Fibroblast of lung (primary cell): ENCODE results near the gene FTO. TPM values are rescaled to one million over a fixed set of nuclear protein-coding genes. Genes with fewer than 3 reads are reported as not detected.

ENCODE experiments used
- DNase-seq, 2 donors: peaks; one replicate each; pipeline versions ENCODE4 v3.0.0 to v3.0.0-alpha.2; 2010; ENCODE audit warnings: low read depth in 2 of 2
- H2AFZ ChIP-seq: 2 replicates; pipeline ENCODE4 v1.5.1; 2012; ENCODE audit warnings: low read length, control low read depth, inconsistent platforms
- H3K27ac ChIP-seq: 2 replicates; pipeline ENCODE4 v1.5.1; 2011; ENCODE audit warnings: low read length, control low read depth; ENCODE audit not compliant: insufficient read depth
- H3K27me3 ChIP-seq: 2 replicates; pipeline ENCODE4 v1.5.1; 2011; ENCODE audit warnings: mild to moderate bottlenecking, low read length; ENCODE audit not compliant: control insufficient read depth, insufficient read depth
- H3K36me3 ChIP-seq: 2 replicates; pipeline ENCODE4 v1.5.1; 2011; ENCODE audit warnings: low read length; ENCODE audit not compliant: control insufficient read depth, insufficient read depth
- H3K4me1 ChIP-seq: 2 replicates; pipeline ENCODE4 v1.5.1; 2011; ENCODE audit warnings: low read length; ENCODE audit not compliant: control insufficient read depth, insufficient read depth; ENCODE audit errors: extremely low read depth
- H3K4me2 ChIP-seq: 2 replicates; pipeline ENCODE4 v1.5.1; 2011; ENCODE audit warnings: low read length, control low read depth; ENCODE audit not compliant: insufficient read depth; ENCODE audit errors: extremely low read depth
- H3K4me3 ChIP-seq, 4 experiments: fragments of 200-600 bp in 1 of 4; sonication (generic) in 1 of 4; replicated peaks in 1 of 4; 2 replicates each; pipeline ENCODE4 v1.5.1; 2011 to 2016; ENCODE audit warnings: low read length in 4 of 4, low read depth in 3 of 4, mild to moderate bottlenecking in 3 of 4, control low read depth in 2 of 4, inconsistent platforms in 1 of 4, mixed read lengths in 1 of 4; ENCODE audit not compliant: insufficient read depth in 1 of 4; ENCODE audit errors: control extremely low read depth in 1 of 4
- H3K79me2 ChIP-seq: 2 replicates; pipeline ENCODE4 v1.5.1; 2012; ENCODE audit warnings: mild to moderate bottlenecking, low read length, inconsistent platforms; ENCODE audit not compliant: control insufficient read depth, insufficient read depth
- H3K9ac ChIP-seq: 2 replicates; pipeline ENCODE4 v1.5.1; 2011; ENCODE audit warnings: mild to moderate bottlenecking, low read length, control low read depth; ENCODE audit not compliant: insufficient read depth
- H3K9me3 ChIP-seq: 2 replicates; pipeline ENCODE4 v1.5.1; 2012; ENCODE audit warnings: low read depth, low read length; ENCODE audit not compliant: control insufficient read depth, insufficient read depth
- H4K20me1 ChIP-seq: 2 replicates; pipeline ENCODE4 v1.5.1; 2011; ENCODE audit warnings: low read length; ENCODE audit not compliant: control insufficient read depth, insufficient read depth; ENCODE audit errors: extremely low read depth
- EZH2 ChIP-seq: IDR thresholded peaks from 2 replicates; pipeline ENCODE4 v1.5.1; 2012; ENCODE audit warnings: low read length, control low read depth, mild to moderate bottlenecking; ENCODE audit errors: missing control alignments
- polyA plus RNA-seq, 2 donors: library from polyadenylated mRNA; depleted of rRNA in 1 of 2; stranded (reverse) in 1 of 2; unstranded in 1 of 2; fragments of >200 nt; gene quantifications; 2 replicates each; pipeline ENCODE4 v1.2.1, GENCODE V29; 2011 to 2012; ENCODE audit warnings: missing spikeins in 1 of 2
- total RNA-seq: library from RNA; depleted of rRNA; stranded (reverse); fragments of >200 nt; gene quantifications from 2 replicates; pipeline ENCODE4 v1.2.1, GENCODE V29; 2014
- TF ChIP-seq, protein P1 (sequence below), 2 donors: IDR thresholded peaks in 1 of 2; conservative IDR thresholded peaks in 1 of 2; 1 replicate in 1 of 2; 2 replicates in 1 of 2; pipeline ENCODE4 v1.5.1; 2011 to 2012; ENCODE audit warnings: low read length in 2 of 2, control low read depth in 1 of 2, inconsistent platforms in 1 of 2, low read depth in 1 of 2, mild to moderate bottlenecking in 1 of 2

The FTO gene
- total and polyA plus RNA-seq, 2 donors (not counting 1 experiment from before 2014, with no cell fraction given): 61.1 to 97.6 TPM

DNA sequence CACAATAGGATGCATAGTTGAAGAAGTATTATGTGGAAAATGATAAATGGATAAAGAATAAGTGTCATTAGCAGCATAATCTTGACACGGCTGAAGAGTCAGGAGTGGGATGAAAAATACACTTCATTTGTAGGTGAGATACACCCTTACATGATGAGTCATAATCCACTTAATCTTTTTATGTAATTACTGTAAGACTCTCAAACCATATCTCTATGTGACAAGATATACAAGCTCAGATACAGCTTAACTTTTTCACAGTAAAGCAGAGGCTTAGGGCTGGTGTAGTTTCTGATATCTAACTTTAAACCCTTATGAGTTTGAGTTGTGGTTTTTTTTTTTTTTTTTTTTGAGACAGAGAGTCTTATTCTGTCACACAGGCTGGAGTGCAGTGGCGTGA, 101.2 kb downstream of the FTO start:
- Histone ChIP-seq H3K79me2 (peaks cover 2% of the 10 kb centered on the region), H3K27me3 (no peaks in the 10 kb centered on the region), H3K36me3 (no peaks in the 10 kb centered on the region), H3K27ac (no peak overlapping the region), H3K9ac (no peak overlapping the region), H2AFZ (no peak overlapping the region), H3K4me3 (no peak overlapping the region), H4K20me1 (no peaks in the 10 kb centered on the region), H3K4me2 (no peak overlapping the region), H3K4me1 (no peaks in the 10 kb centered on the region), H3K9me3 (no peaks in the 10 kb centered on the region)
- peak in 1 of 2 donors; percentile 33 for DNase-seq
- TF ChIP-seq, protein P1, sequence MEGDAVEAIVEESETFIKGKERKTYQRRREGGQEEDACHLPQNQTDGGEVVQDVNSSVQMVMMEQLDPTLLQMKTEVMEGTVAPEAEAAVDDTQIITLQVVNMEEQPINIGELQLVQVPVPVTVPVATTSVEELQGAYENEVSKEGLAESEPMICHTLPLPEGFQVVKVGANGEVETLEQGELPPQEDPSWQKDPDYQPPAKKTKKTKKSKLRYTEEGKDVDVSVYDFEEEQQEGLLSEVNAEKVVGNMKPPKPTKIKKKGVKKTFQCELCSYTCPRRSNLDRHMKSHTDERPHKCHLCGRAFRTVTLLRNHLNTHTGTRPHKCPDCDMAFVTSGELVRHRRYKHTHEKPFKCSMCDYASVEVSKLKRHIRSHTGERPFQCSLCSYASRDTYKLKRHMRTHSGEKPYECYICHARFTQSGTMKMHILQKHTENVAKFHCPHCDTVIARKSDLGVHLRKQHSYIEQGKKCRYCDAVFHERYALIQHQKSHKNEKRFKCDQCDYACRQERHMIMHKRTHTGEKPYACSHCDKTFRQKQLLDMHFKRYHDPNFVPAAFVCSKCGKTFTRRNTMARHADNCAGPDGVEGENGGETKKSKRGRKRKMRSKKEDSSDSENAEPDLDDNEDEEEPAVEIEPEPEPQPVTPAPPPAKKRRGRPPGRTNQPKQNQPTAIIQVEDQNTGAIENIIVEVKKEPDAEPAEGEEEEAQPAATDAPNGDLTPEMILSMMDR (conservative IDR thresholded peaks at IDR 0.05 in 1 of 2, IDR thresholded peaks at IDR 0.05 in 1 of 2; ENCODE audit: low read depth in 1 of 2, low read length in 2 of 2): no peak
- no peak for TF ChIP-seq EZH2

DNA sequence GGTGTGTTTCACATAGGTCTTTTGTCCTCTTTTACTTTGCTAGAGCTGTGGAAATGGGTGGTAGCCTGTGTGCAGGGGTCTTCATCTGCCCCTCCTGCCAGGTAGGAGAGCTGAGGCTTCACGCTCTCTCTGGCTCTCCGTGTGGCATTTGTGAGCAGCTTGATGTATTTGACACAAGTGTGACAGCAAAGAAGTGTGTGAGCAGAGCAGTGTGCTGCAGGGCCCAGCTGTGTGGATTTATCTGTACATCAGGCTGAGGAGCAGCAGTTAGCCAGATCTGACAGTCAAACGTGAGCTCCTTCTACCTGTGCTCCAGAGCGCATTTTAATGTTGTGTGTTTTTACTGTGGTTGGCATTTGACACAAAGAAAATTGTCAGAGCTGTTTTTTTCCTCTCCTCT, 101.8 kb downstream of the FTO start:
- H3K79me2 ChIP-seq: peaks cover 2% of the 10 kb centered on the region
- H3K9ac ChIP-seq: no peak overlapping the region
- H3K4me3 ChIP-seq: no peak overlapping the region
- H3K27me3 ChIP-seq: no peaks in the 10 kb centered on the region
- no peaks in the 10 kb centered on the region for H3K4me1 ChIP-seq
- no peak for TF ChIP-seq EZH2
- TF ChIP-seq, protein P1 (conservative IDR thresholded peaks at IDR 0.05 in 1 of 2, IDR thresholded peaks at IDR 0.05 in 1 of 2; ENCODE audit: low read depth in 1 of 2, low read length in 2 of 2): no peak
- no peak overlapping the region for H2AFZ ChIP-seq
- no peak overlapping the region for H3K27ac ChIP-seq
- H3K9me3 ChIP-seq: no peaks in the 10 kb centered on the region
- DNase-seq: no peak
- H3K36me3 ChIP-seq: no peaks in the 10 kb centered on the region
- no peaks in the 10 kb centered on the region for H4K20me1 ChIP-seq
- H3K4me2 ChIP-seq: no peak overlapping the region

DNA sequence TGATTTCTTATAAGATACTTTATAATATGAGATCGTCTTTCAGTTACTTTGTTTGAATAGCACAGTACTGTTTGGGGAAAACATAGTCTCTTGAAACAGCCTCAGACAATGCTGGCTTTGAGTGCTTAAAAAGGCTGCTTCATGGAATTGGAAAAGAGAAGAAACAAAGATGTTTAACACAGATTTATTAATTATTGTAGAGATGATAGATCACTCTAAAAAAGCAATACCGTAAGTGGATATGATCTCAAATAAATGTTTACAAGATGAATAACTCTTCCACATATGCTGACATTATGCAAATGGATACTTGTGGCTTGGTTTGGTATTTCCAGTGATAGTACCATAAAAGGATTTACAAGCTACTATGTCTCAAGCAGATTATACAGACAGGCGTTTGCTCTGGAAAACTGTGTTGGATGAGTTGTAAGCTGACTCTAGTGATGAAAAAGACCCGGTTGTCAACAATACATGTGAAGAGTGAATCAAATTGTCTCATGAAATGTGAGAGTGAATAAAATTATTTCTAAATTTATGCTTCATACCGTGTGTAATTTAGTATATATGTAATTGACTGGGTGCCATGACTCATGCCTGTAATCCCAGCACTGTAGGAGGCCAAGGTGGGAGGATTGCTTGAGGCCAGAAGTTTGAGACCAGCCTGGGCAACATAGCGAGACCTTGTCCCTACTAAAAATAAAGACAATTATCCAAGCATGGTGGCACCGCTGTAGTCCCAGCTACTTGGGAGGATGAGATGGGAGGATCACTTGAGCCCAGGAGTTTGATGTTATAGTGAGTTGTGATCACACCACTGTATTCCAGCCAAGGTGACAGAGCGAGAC, 105.4 kb downstream of the FTO start:
- no peaks in the 10 kb centered on the region for H4K20me1 ChIP-seq
- H3K9me3 ChIP-seq: no peaks in the 10 kb centered on the region
- TF ChIP-seq EZH2: no peak
- TF ChIP-seq, protein P1 (conservative IDR thresholded peaks at IDR 0.05 in 1 of 2, IDR thresholded peaks at IDR 0.05 in 1 of 2; ENCODE audit: low read depth in 1 of 2, low read length in 2 of 2): no peak
- H3K27me3 ChIP-seq: no peaks in the 10 kb centered on the region
- no peak overlapping the region for H3K4me2 ChIP-seq
- H3K9ac ChIP-seq: no peak overlapping the region
- no peak overlapping the region for H3K4me3 ChIP-seq
- H2AFZ ChIP-seq: no peak overlapping the region
- no peak overlapping the region for H3K27ac ChIP-seq
- no peaks in the 10 kb centered on the region for H3K4me1 ChIP-seq
- peak; percentile 88 to 95 for DNase-seq
- no peaks in the 10 kb centered on the region for H3K36me3 ChIP-seq
- H3K79me2 ChIP-seq: peaks cover 2% of the 10 kb centered on the region
